Naive B cell (primary cell): ENCODE results near the gene PIRT. TPM values are rescaled to one million over a fixed set of nuclear protein-coding genes. Genes with fewer than 3 reads are reported as not detected.

Experiments used
- ATAC-seq, 2 donors: fragments of 150-1000 bp; cut with Tn5 transposase; 2 replicates each; pipeline ENCODE4 v1.10.0; 2021; ENCODE audit warnings: low read depth in 2 of 2, mild to moderate bottlenecking in 2 of 2, moderate library complexity in 2 of 2
- DNase-seq: peaks from one replicate; pipeline ENCODE4 v3.0.0; 2022
- H3K27ac Mint-ChIP-seq, 6 donors: one replicate each; pipeline ENCODE4 v1.8.0; 2020 to 2022; ENCODE audit warnings: mild to moderate bottlenecking in 6 of 6, mixed read lengths in 6 of 6, moderate library complexity in 5 of 6, inconsistent platforms in 2 of 6
- H3K27me3 Mint-ChIP-seq, 3 donors: one replicate each; pipeline ENCODE4 v1.8.0; 2021 to 2022; ENCODE audit warnings: mixed read lengths in 3 of 3, mild to moderate bottlenecking in 1 of 3
- H3K36me3 Mint-ChIP-seq, 2 donors: one replicate each; pipeline ENCODE4 v1.8.0; 2020 to 2022; ENCODE audit warnings: mixed read lengths in 2 of 2, inconsistent platforms in 1 of 2, mild to moderate bottlenecking in 1 of 2
- H3K4me1 Mint-ChIP-seq, 3 donors: one replicate each; pipeline ENCODE4 v1.8.0; 2020 to 2022; ENCODE audit warnings: mixed read lengths in 3 of 3, inconsistent platforms in 1 of 3, mild to moderate bottlenecking in 1 of 3, moderate library complexity in 1 of 3
- H3K4me3 Mint-ChIP-seq, 8 donors: one replicate each; pipeline ENCODE4 v1.8.0; 2020 to 2022; ENCODE audit warnings: mild to moderate bottlenecking in 8 of 8, mixed read lengths in 8 of 8, moderate library complexity in 8 of 8, inconsistent platforms in 2 of 8
- H3K9me3 Mint-ChIP-seq, 7 donors: one replicate each; pipeline ENCODE4 v1.8.0; 2020 to 2022; ENCODE audit warnings: mixed read lengths in 7 of 7, mild to moderate bottlenecking in 5 of 7, inconsistent platforms in 2 of 7, moderate library complexity in 1 of 7
- polyA plus RNA-seq, 6 donors: library from polyadenylated mRNA; unstranded; fragments of 300-500 nt; fragmentation: Illumina TruSeq; gene quantifications; one replicate each; pipeline ENCODE4 v1.2.3, GENCODE V29; 2021; ENCODE audit warnings: low read depth in 6 of 6

The PIRT gene
- polyA plus RNA-seq, 6 donors from 2014 or later, result not detected

DNA sequence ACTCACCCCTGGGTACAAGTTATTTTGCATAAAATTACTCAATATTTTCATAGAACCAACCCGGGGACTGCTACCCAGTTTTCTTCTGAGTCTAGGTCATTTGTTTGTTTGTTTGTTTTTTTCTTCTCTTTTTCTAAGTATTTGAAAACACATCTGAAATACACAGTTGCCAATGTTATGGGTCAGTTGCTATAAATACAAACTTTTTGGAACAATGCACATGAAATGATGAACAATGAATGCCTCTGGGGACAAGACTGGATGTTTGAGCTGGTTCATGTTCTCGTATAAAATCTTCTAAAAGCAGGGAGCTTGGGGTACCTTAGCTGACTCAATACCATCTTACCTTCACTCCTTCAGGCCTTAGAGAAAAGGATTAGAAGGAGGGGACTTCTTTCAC, 64.5 kb downstream of the PIRT start:
- ATAC-seq (no peak), DNase-seq (no peak)
- Mint-ChIP-seq H3K27me3 (no peaks in the 10 kb centered on the region), H3K4me3 (no peak overlapping the region), H3K27ac (no peak overlapping the region), H3K9me3 (peaks cover 4 to 12% (median 6%) of the 10 kb centered on the region in 7 donors), H3K36me3 (peaks cover 7 to 16% of the 10 kb centered on the region in 2 donors), H3K4me1 (peaks cover 5 to 8% (median 5%) of the 10 kb centered on the region in 3 donors)

Other genes starting within 250 kb of the PIRT start
- under 1 TPM in 4 of 6 donors, not detected in 2; 0.41 to 0.78 (median 0.60) TPM for gene MYH3, start 180.8 kb downstream of the PIRT start, polyA plus RNA-seq
- 10 to 100 TPM in 5 of 6 donors, 1 to 10 TPM in 1; 9.7 to 16.5 (median 13.9) TPM for gene SCO1, start 140.6 kb downstream of the PIRT start, polyA plus RNA-seq
- 100 to 1,000 TPM in 2 of 6 donors, 10 to 100 TPM in 4; 81.3 to 128 (median 94.1) TPM for gene ADPRM, start 140.5 kb downstream of the PIRT start, polyA plus RNA-seq
- gene TMEM220, start 108.1 kb downstream of the PIRT start, polyA plus RNA-seq, result 10 to 100 TPM in 5 of 6 donors, 1 to 10 TPM in 1; 3.5 to 23.8 (median 17.1) TPM
- gene TMEM238L, start 34.0 kb downstream of the PIRT start, polyA plus RNA-seq, result not detected